LHCN-M2 (cell line): ENCODE measurements around the gene HDLBP. TPM values are rescaled to one million over a fixed set of nuclear protein-coding genes. Genes with fewer than 3 reads are reported as not detected.

Source experiments
- DNase-seq: peaks from one replicate; pipeline ENCODE4 v3.0.0-alpha.2; 2012; ENCODE audit warnings: low read depth
- total RNA-seq: library from RNA; depleted of rRNA; stranded (reverse); fragments of >200 nt; gene quantifications from 2 replicates; pipeline ENCODE4 v1.2.3, GENCODE V29; 2014

The HDLBP gene
- total RNA-seq, 1 experiment from 2014 or later, result 516 TPM

GRCh38 chr2:241249654-241250053, 65.8 kb downstream of the HDLBP start:
- no peak for DNase-seq

- no peak for DNase-seq
Measured at GRCh38 chr2:241248897-241249296, 66.6 kb downstream of the HDLBP start.

DNA sequence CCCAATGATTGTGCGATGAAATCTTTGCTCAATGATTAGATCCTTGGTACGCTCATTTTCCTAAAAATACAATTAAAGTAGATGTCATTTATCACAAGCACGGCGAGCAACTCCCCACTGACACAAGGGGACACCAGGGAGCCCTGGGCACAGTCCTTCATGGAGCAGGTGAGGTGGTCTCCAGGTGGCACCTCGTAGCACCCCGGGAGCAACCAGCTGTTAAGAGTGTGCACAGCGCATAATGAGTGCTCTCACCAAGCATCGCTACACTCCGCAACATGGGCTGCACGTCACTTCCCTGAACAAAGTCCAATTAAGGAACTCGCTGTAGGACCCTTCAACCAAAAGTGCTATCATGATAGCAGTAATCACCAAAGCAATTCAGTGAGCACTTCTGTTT, 67.2 kb downstream of the HDLBP start:
- DNase-seq, result no peak

- DNase-seq, result no peak
Measured at GRCh38 chr2:241244368-241244767, 71.1 kb downstream of the HDLBP start.

- no peak for DNase-seq
Measured at GRCh38 chr2:241242306-241242705, 73.2 kb downstream of the HDLBP start.

DNA sequence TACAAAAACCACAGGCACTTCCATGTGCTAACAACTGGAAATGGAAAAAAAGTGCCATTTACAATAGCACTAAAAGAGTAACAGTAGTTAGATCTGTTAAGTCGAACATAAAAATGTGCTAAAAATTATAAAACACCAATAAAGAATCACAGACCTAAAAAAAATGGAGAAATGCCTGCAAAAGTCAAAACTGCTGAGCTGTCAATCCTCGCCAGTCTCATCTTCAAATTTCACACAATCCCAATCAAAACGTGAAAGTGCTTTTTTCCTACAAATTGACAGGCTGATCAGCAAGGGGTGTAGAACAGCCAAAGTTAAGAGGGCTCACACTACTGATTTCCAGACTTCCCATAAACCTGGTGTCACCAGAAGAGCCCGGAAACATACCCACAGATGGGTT, 73.8 kb downstream of the HDLBP start:
- no peak for DNase-seq

DNA sequence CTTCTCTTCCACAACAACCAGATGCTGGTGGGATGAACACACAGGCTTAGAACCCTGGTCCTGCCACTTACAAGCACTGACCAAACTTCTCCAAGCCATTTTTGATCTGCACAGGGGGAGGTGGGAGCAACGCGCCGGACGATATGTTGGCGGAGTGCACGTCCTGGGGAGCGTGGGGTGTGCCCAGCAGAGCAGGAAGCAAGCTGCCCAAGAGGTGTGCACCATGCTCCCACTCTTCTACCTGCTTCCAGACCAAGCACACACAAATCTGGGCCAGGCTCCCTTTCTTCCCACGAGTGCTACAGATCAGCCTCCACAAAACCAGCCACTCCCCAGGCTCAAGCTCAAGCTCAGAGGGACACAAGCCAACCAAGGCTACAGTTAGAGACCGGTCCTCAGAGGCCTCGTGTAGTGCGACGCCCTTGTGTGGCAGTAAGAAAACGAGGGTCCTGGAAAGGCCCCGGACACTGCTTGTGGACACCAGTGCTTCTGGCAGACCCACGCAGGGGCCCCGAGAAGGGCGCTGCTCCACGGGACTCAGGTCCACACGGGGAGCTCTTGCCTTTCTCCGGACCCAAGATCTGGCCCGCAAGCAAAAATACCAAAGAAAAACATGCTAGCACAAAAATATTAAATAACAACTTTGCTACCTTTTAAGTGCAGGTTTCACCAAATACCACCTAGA, 75.0 kb downstream of the HDLBP start:
- no peak for DNase-seq

DNA sequence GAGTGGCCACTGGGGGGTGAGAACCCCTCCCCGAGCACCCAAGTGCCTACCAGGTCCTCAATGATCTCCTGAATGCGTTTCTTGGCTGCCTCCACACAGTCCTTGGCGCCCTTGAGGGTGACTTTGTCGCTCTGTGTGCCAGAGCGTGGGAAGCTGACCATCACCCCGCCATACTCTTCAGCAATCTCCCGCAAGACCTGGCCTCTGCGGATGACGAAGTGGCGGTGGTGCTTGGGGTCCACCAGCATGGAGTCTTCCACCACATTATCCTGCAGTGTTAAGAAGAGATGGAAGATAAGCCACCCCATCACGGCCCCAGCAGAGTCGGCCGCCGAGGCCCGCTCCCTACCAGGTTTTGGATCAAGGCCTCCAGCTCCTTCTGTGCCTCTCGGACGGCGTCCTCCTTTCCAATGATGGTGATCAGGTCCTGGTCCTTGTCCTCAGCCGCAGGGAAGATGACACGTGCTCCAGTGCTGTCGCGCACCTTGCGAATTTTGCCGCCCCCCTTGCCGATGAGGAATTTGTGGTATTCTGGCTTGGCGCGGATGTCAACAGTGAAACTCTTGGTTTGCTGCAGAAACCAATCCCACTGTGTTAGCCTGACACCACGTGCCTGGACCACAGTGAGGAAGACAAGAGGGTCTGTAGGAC, 75.8 kb downstream of the HDLBP start:
- DNase-seq, result no peak

DNA sequence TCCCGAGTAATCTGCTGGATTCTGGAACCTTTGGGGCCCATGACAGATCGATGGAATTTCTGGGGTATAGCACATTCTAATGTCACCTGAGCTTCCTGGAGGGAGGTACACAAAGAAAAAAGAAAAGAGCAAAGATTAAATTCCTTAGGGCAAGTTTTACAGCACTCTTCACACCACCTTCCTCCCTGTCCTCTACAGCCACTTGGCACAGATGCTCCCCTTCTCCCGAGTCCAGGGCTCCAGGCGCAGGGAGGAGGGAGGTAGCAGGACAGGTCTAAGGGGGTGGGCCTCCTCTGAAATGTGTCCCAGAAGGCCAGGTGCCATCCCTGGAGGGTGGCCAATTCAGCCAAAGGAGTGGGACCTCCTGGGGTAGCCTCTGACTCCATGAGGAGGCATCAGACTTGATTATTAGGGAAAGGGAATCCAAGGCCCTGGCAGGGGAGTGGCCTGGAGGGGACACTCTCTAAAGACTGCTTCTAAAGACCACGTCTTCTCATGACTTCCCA, 76.7 kb downstream of the HDLBP start:
- DNase-seq, result no peak

DNA sequence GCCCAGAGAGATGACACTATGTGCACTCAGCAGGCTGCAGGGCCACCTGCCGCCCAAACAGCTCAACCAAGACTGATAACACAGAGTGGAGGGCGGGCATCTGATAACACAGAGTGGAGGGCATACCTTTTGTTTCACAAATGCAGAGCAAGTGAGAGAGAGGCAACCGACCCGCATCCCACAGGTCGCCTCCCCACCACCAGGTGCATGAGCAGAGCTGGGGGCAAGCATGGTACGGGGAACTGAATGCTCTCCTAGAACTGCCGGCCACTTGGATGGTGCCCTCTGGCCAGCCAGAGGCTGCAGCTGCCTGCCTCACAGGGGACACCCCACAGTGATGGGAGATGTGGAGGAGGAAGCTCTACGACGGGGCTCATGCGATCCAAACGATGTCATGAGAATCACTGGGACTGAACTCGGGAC, 77.5 kb downstream of the HDLBP start:
- no peak for DNase-seq

GRCh38 chr2:241237047-241237446, 78.4 kb downstream of the HDLBP start:
- no peak for DNase-seq

GRCh38 chr2:241235859-241236593, 79.4 kb downstream of the HDLBP start:
- no peak for DNase-seq

DNA sequence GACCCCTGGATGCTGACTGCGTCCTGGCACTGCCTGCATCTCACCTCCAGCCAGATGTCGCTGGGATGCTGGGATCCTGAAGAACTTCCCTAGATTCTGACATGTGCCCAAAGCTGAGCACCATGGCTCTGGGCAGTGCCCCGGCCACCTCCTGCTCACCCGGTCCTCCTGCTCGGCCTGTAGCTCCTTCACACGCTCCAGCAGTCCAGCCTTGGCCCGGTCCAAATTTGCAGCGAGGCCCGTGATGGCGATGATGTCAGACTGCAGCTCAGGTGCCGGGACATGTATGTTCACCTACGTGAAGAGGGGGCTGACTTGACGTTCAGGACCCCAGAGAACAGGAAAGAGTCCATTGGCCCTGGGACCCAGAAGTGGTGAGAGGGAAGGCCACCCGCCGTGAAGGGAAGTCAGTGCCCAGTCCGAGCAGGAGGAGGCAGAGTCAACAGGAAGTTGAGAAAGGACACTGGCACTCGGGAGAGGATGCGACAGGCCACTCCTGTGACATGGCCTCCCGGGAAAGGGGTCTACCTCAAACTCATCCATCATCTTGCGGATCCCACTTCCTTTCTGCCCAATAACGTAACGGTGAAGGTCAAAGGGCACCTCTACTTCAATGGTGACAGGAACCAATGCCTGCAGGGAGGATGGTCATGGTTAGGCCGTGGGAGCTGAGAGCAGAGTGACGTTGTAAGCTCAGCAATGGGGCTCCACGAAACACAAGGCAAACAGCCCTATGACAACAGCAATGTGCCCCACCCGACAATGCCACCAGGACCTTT, 80.3 kb downstream of the HDLBP start:
- no peak for DNase-seq

DNA sequence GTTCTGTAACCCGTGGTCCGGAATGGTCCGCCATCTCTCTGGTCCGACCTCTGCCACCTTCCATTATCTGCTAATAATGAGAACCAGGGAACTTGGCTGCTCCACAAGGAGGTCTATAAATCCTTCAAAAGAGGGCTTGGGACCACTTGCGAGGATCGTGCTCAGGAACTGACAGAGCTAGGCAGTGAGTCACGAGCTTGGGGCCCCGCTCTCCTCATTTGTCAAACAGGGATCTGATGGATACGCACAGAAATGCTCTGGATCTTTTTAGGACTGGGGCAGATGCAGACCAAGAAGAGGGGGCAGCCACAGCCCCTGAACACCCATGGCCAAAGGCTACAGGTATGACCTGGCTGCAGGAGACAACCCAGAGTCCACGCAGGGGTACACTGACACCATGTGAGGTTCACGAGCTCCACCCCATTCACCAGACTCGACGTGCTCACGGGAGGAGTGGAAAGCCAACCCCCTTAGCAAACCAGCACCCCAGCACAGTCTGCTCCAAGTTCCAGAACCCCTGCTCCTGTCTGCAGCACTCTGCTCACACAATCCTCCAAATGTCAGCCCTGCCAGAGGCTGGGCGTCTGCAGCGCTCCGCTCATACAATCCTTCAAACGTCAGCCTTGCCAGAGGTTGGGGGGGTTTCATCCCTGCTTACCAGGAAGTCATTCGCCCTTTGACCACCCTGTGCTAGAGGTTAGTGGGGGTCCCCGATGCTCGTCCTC, 81.2 kb downstream of the HDLBP start:
- DNase-seq, result no peak

- no peak for DNase-seq
Measured at GRCh38 chr2:241232736-241233575, 82.5 kb downstream of the HDLBP start.

DNA sequence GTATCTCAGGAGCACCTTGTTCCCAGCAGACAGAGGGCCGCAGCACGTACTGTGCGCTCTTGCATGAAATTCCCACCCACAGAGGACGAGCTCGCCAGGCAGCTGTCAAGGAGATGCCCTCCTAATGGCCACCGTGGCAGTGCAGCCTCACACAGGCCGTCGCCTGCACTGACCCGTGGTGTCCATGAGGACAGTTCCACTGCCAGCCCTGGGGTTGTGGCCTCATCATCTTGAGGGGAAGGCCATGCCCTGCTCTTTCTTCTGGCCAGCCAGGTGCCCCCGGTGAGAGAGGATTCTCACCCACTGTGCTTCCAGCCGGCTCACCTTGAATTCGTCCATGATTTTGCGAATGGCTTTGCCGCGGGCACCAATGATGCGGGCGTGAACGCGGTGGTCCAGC, 85.0 kb downstream of the HDLBP start:
- no peak for DNase-seq

- no peak for DNase-seq
Measured at GRCh38 chr2:241229563-241230401, 85.7 kb downstream of the HDLBP start.

- DNase-seq, result no peak
Measured at GRCh38 chr2:241228860-241229516, 86.5 kb downstream of the HDLBP start.
